Gastrocnemius medialis (tissue), 4 donors: ENCODE results near the gene TMEM121. TPM values are rescaled to one million over a fixed set of nuclear protein-coding genes. Genes with fewer than 3 reads are reported as not detected.

Experiments used
- ATAC-seq, 2 donors: fragments of 150-250 bp; one replicate each; pipeline ENCODE4 v1.9.1; 2016
- DNase-seq, 2 donors: peaks; one replicate each; pipeline ENCODE4 v3.0.0-alpha.2; 2019
- H3K27ac ChIP-seq, 4 donors: fragments of 200-600 bp; sonication (generic); 1 replicate in 1 of 4; 2 replicates in 3 of 4; pipeline ENCODE4 v1.5.1; 2016 to 2018; ENCODE audit warnings: mild to moderate bottlenecking in 2 of 4, moderate library complexity in 1 of 4
- H3K27me3 ChIP-seq, 3 donors: fragments of 200-600 bp; sonication (generic) in 2 of 3; 1 replicate in 1 of 3; 2 replicates in 2 of 3; pipeline versions ENCODE4 v1.5.1 to v1.6.0; 2016 to 2019; ENCODE audit warnings: mild to moderate bottlenecking in 1 of 3, moderate library complexity in 1 of 3
- H3K36me3 ChIP-seq, 2 donors: fragments of 200-600 bp; sonication (generic) in 1 of 2; one replicate each; pipeline ENCODE4 v1.5.1; 2017 to 2018
- H3K4me1 ChIP-seq, 2 donors: fragments of 200-600 bp; sonication (generic) in 1 of 2; one replicate each; pipeline ENCODE4 v1.5.1; 2016 to 2017; ENCODE audit warnings: mild to moderate bottlenecking in 2 of 2
- H3K4me3 ChIP-seq, 4 donors: fragments of 200-600 bp; sonication (generic) in 3 of 4; 1 replicate in 1 of 4; 2 replicates in 3 of 4; pipeline ENCODE4 v1.5.1; 2016 to 2019; ENCODE audit warnings: mild to moderate bottlenecking in 2 of 4
- H3K9me3 ChIP-seq, 3 donors: fragments of 200-600 bp; sonication (generic) in 2 of 3; 1 replicate in 1 of 3; 2 replicates in 2 of 3; pipeline ENCODE4 v1.5.1; 2016 to 2019
- CTCF ChIP-seq, 5 experiments: fragments of 450-650 bp in 3 of 5; fragments of 200-600 bp in 2 of 5; sonication (generic) in 2 of 5; IDR thresholded peaks in 4 of 5; conservative IDR thresholded peaks in 1 of 5; 1 replicate in 4 of 5; 2 replicates in 1 of 5; pipeline ENCODE4 v1.5.1; 2016 to 2019; ENCODE audit warnings: antibody characterized with exemption in 5 of 5, mild to moderate bottlenecking in 3 of 5, moderate library complexity in 3 of 5
- POLR2A ChIP-seq, 2 donors: fragments of 450-650 bp; IDR thresholded peaks; one replicate each; pipeline ENCODE4 v1.6.1; 2017; ENCODE audit warnings: antibody characterized with exemption in 2 of 2, mild to moderate bottlenecking in 2 of 2, moderate library complexity in 2 of 2
- in situ Hi-C, 4 donors: fragments of 200-750 bp; cut with MboI; loops; one replicate each; pipeline versions ENCODE4 v1.15.0 to v1.8.0; 2017; ENCODE audit warnings: low sequenced_read_pairs in 4 of 4
- intact Hi-C: fragments of 100-400 bp; cut with DNase I; formaldehyde crosslinking; loops from one replicate; pipeline ENCODE4 v1.15.1; 2023; ENCODE audit warnings: low total_unique reads
- total RNA-seq, 4 donors: library from RNA; depleted of rRNA; stranded (reverse); fragments of >200 nt; gene quantifications; one replicate each; pipeline versions ENCODE4 v1.1.0 to v1.2.3, GENCODE V29; 2016

Gene TMEM121
- total RNA-seq, 4 donors from 2014 or later, result 1.1 to 1.2 TPM; not detected in 2

GRCh38 chr14:105534586-105534985 is 8.2 kb downstream of the TMEM121 start:
- no peak for ATAC-seq
- in situ Hi-C loops (no loop called here), intact Hi-C loops (no loop called here)
- no peak overlapping the region for H3K27ac ChIP-seq
- H3K27me3 ChIP-seq, result peaks cover 13 to 28% (median 17%) of the 10 kb centered on the region in 3 donors
- H3K9me3 ChIP-seq, result no peaks in the 10 kb centered on the region
- H3K4me3 ChIP-seq, result no peak overlapping the region
- no peaks in the 10 kb centered on the region for H3K36me3 ChIP-seq
- no peak for DNase-seq
- TF ChIP-seq POLR2A (IDR thresholded peaks at IDR 0.05) (no peak), CTCF (IDR thresholded peaks at IDR 0.05 in 4 of 5, conservative IDR thresholded peaks at IDR 0.05 in 1 of 5) (no peak)
- no peaks in the 10 kb centered on the region for H3K4me1 ChIP-seq

GRCh38 chr14:105536051-105536450 is 9.7 kb downstream of the TMEM121 start:
- ATAC-seq (no peak), DNase-seq (no peak)
- Histone ChIP-seq H3K27me3 (peaks cover 13 to 28% (median 17%) of the 10 kb centered on the region in 3 donors), H3K27ac (no peak overlapping the region), H3K4me3 (no peak overlapping the region), H3K4me1 (no peaks in the 10 kb centered on the region), H3K9me3 (no peaks in the 10 kb centered on the region), H3K36me3 (no peaks in the 10 kb centered on the region)
- in situ Hi-C loops (no loop called here), intact Hi-C loops (no loop called here)
- TF ChIP-seq POLR2A (IDR thresholded peaks at IDR 0.05), result no peak
- no peak for TF ChIP-seq CTCF (IDR thresholded peaks at IDR 0.05 in 4 of 5, conservative IDR thresholded peaks at IDR 0.05 in 1 of 5)

GRCh38 chr14:105536691-105537579 is 10.6 kb downstream of the TMEM121 start:
- DNase-seq, result no peak
- TF ChIP-seq CTCF (IDR thresholded peaks at IDR 0.05 in 4 of 5, conservative IDR thresholded peaks at IDR 0.05 in 1 of 5), result no peak
- in situ Hi-C loops, result no loop called here
- Histone ChIP-seq H3K36me3 (no peaks in the 10 kb centered on the region), H3K9me3 (no peaks in the 10 kb centered on the region), H3K27me3 (peaks cover 13 to 28% (median 17%) of the 10 kb centered on the region in 3 donors), H3K27ac (no peak overlapping the region), H3K4me1 (no peaks in the 10 kb centered on the region), H3K4me3 (no peak overlapping the region)
- ATAC-seq, result no peak
- intact Hi-C loops, result no loop called here

GRCh38 chr14:105537580-105538474 is 11.4 kb downstream of the TMEM121 start:
- peak; percentile 66 to 95 (median 78) for TF ChIP-seq CTCF (IDR thresholded peaks at IDR 0.05 in 4 of 5, conservative IDR thresholded peaks at IDR 0.05 in 1 of 5)
- TF ChIP-seq POLR2A (IDR thresholded peaks at IDR 0.05), result no peak
- no peak for DNase-seq
- H3K36me3 ChIP-seq, result no peaks in the 10 kb centered on the region
- in situ Hi-C loops, result no loop called here
- no peaks in the 10 kb centered on the region for H3K9me3 ChIP-seq
- intact Hi-C loops, result no loop called here
- peaks cover 13 to 28% (median 17%) of the 10 kb centered on the region in 3 donors for H3K27me3 ChIP-seq
- no peak overlapping the region for H3K4me3 ChIP-seq
- no peak overlapping the region for H3K27ac ChIP-seq
- ATAC-seq, result peak in 1 of 2 donors; percentile 62
- no peaks in the 10 kb centered on the region for H3K4me1 ChIP-seq
